ENCODE data around the gene TSPEAR.

Gene TSPEAR

GRCh38 chr21:44713130-44713529, 1.8 kb upstream of the TSPEAR start:
- Histone ChIP-seq H3K27ac (no peak overlapping the region), H3K9me3 (no peaks in the 10 kb centered on the region), H3K27me3 (peaks cover 0 to 68% of the 10 kb centered on the region in 2 donors), H3K36me3 (no peaks in the 10 kb centered on the region), H3K4me1 (peaks cover 0 to 36% (median 9%) of the 10 kb centered on the region in 4 donors), H3K4me3 (no peak overlapping the region)
- no peak for TF ChIP-seq CTCF (IDR thresholded peaks at IDR 0.05)
- no peak for DNase-seq
- intact Hi-C loops (cut with DNase I; ENCODE audit: low total_unique reads), result no loop called here

- Histone ChIP-seq H3K27me3 (peaks cover 0 to 75% of the 10 kb centered on the region in 2 donors), H3K9me3 (no peaks in the 10 kb centered on the region), H3K4me1 (peaks cover 0 to 36% (median 9%) of the 10 kb centered on the region in 4 donors), H3K36me3 (no peaks in the 10 kb centered on the region), H3K27ac (no peak overlapping the region), H3K4me3 (no peak overlapping the region)
- DNase-seq, result no peak
- no peak for TF ChIP-seq CTCF (IDR thresholded peaks at IDR 0.05)
- intact Hi-C loops (cut with DNase I; ENCODE audit: low total_unique reads), result no loop called here
Observed at GRCh38 chr21:44712203-44713028, 1.0 kb upstream of the TSPEAR start.

- DNase-seq, result peak in 1 of 2 donors; percentile 56
- no peak overlapping the region for H3K4me3 ChIP-seq
Observed at GRCh38 chr21:44710756-44711326, 531 bp downstream of the TSPEAR start.

GRCh38 chr21:44710294-44710665, 1.1 kb downstream of the TSPEAR start:
- Histone ChIP-seq H3K27me3 (peaks cover 0 to 87% of the 10 kb centered on the region in 2 donors), H3K4me1 (peaks cover 0 to 36% (median 9%) of the 10 kb centered on the region in 4 donors), H3K9me3 (no peaks in the 10 kb centered on the region), H3K36me3 (no peaks in the 10 kb centered on the region), H3K4me3 (no peak overlapping the region), H3K27ac (no peak overlapping the region)
- TF ChIP-seq CTCF (IDR thresholded peaks at IDR 0.05), result no peak
- DNase-seq, result no peak
- intact Hi-C loops (cut with DNase I; ENCODE audit: low total_unique reads), result no loop called here

More at GRCh38 chr21:44710756-44711326, 531 bp downstream of the TSPEAR start:
- H3K36me3 ChIP-seq, result no peaks in the 10 kb centered on the region
- TF ChIP-seq CTCF (IDR thresholded peaks at IDR 0.05), result no peak
- no peak overlapping the region for H3K27ac ChIP-seq
- H3K27me3 ChIP-seq, result peaks cover 0 to 90% of the 10 kb centered on the region in 2 donors
- intact Hi-C loops (cut with DNase I; ENCODE audit: low total_unique reads), result no loop called here
- H3K9me3 ChIP-seq, result no peaks in the 10 kb centered on the region
- H3K4me1 ChIP-seq, result peaks cover 0 to 36% (median 9%) of the 10 kb centered on the region in 4 donors

GRCh38 chr21:44709426-44710293, 1.7 kb downstream of the TSPEAR start:
- intact Hi-C loops (cut with DNase I; ENCODE audit: low total_unique reads), result no loop called here
- Histone ChIP-seq H3K27me3 (peaks cover 0 to 89% of the 10 kb centered on the region in 2 donors), H3K27ac (no peak overlapping the region), H3K36me3 (no peaks in the 10 kb centered on the region), H3K9me3 (no peaks in the 10 kb centered on the region), H3K4me3 (no peak overlapping the region), H3K4me1 (peaks cover 0 to 36% (median 9%) of the 10 kb centered on the region in 4 donors)
- no peak for TF ChIP-seq CTCF (IDR thresholded peaks at IDR 0.05)
- DNase-seq, result peak in 1 of 2 donors; percentile 45

All from tibial artery (tissue), 4 donors.